Common myeloid progenitor, CD34-positive (primary cell): ENCODE results near the gene C14orf119.
A peak's percentile ranks its signal among the peaks of the same experiment; 100 is the strongest.

Experiments used
- CTCF ChIA-PET: fragments of 350-600 bp; sonication (Branson Sonifier 250); formaldehyde crosslinking; loops from one replicate; lab custom pipeline; 2021; ENCODE audit warnings: antibody characterized with exemption; lab: Charles Lee
- POLR2A ChIA-PET: fragments of 350-600 bp; sonication (Branson Sonifier 250); formaldehyde crosslinking; loops from one replicate; lab custom pipeline; 2021; ENCODE audit warnings: antibody characterized with exemption; lab: Charles Lee
- DNase-seq, 3 donors: peaks; one replicate each; pipeline versions ENCODE4 v3.0.0 to v3.0.0-alpha.2; 2013
- H3K27ac ChIP-seq, 2 experiments: 1 replicate in 1 of 2; 2 replicates in 1 of 2; pipeline ENCODE4 v1.7.0; 2013; ENCODE audit warnings: inconsistent platforms in 2 of 2, low read length in 2 of 2, mild to moderate bottlenecking in 2 of 2, low read depth in 1 of 2, moderate library complexity in 1 of 2; ENCODE audit not compliant: severe bottlenecking in 2 of 2, insufficient read depth in 1 of 2, poor library complexity in 1 of 2
- H3K27me3 ChIP-seq, 5 experiments: replicated peaks in 2 of 5; 1 replicate in 3 of 5; 2 replicates in 2 of 5; pipeline versions ENCODE4 v1.6.1 to v1.7.0; 2013; ENCODE audit warnings: low read length in 4 of 5, mild to moderate bottlenecking in 2 of 5, moderate library complexity in 2 of 5, inconsistent platforms in 1 of 5; ENCODE audit not compliant: insufficient read depth in 5 of 5, control insufficient read depth in 4 of 5
- H3K36me3 ChIP-seq, 4 experiments: 1 replicate in 2 of 4; 2 replicates in 2 of 4; pipeline versions ENCODE4 v1.6.1 to v1.7.0; 2013; ENCODE audit warnings: low read length in 3 of 4, control low read depth in 1 of 4, mild to moderate bottlenecking in 1 of 4; ENCODE audit not compliant: control insufficient read depth in 4 of 4, insufficient read depth in 4 of 4
- H3K4me1 ChIP-seq, 4 experiments: 1 replicate in 3 of 4; 2 replicates in 1 of 4; pipeline versions ENCODE4 v1.6.1 to v1.7.1; 2013; ENCODE audit warnings: low read length in 3 of 4, mild to moderate bottlenecking in 3 of 4, control low read depth in 1 of 4, inconsistent platforms in 1 of 4, moderate library complexity in 1 of 4; ENCODE audit not compliant: control insufficient read depth in 4 of 4, insufficient read depth in 4 of 4; ENCODE audit errors: control extremely low read depth in 1 of 4
- H3K4me3 ChIP-seq, 7 experiments: 1 replicate in 4 of 7; 2 replicates in 3 of 7; pipeline versions ENCODE4 v1.5.1 to v1.7.0; 2013; ENCODE audit warnings: mild to moderate bottlenecking in 7 of 7, low read length in 6 of 7, moderate library complexity in 6 of 7, inconsistent platforms in 2 of 7, low read depth in 2 of 7, control low read depth in 1 of 7; ENCODE audit not compliant: insufficient read depth in 4 of 7, control insufficient read depth in 1 of 7; ENCODE audit errors: extremely low read depth in 1 of 7
- H3K9me3 ChIP-seq, 5 experiments: 1 replicate in 4 of 5; 2 replicates in 1 of 5; pipeline versions ENCODE4 v1.6.1 to v1.7.1; 2013; ENCODE audit warnings: low read length in 4 of 5, mild to moderate bottlenecking in 2 of 5, inconsistent platforms in 1 of 5, low read depth in 1 of 5, moderate library complexity in 1 of 5; ENCODE audit not compliant: control insufficient read depth in 4 of 5, insufficient read depth in 2 of 5; ENCODE audit errors: control extremely low read depth in 1 of 5
- WGBS: methylation state at CpG from one replicate; pipeline ENCODE4 v1.1.5; 2013; ENCODE audit not compliant: insufficient coverage; 5-methylcytosine and 5-hydroxymethylcytosine counted together

C14orf119 gene

GRCh38 chr14:23062002-23062401 is 33.3 kb upstream of the C14orf119 start:
- ChIA-PET POLR2A (no interaction called here), CTCF (interaction anchor here (0.6 to 33.6 kb wide), 14 partner anchors 10 to 227 kb away, joined by 3 to 933 read pairs (median 3); partner anchors contain the start of genes ACIN1, AJUBA, C14orf119 and HAUS4)
- H3K27me3 ChIP-seq = peaks cover 0 to 2% (median under 1%) of the 10 kb centered on the region in 5 experiments
- peaks cover 36 to 78% (median 67%) of the 10 kb centered on the region in 4 experiments for H3K36me3 ChIP-seq
- H3K9me3 ChIP-seq = no peaks in the 10 kb centered on the region
- 100% methylated on average over 1 of the region's 4 CpGs for WGBS
- no peak for DNase-seq
- H3K4me3 ChIP-seq = no peak overlapping the region
- no peak overlapping the region for H3K27ac ChIP-seq
- H3K4me1 ChIP-seq = peaks cover 0 to 12% (median 9%) of the 10 kb centered on the region in 4 experiments

- Histone ChIP-seq H3K4me3 (no peak overlapping the region), H3K36me3 (peaks cover 40 to 92% (median 78%) of the 10 kb centered on the region in 4 experiments), H3K9me3 (no peaks in the 10 kb centered on the region), H3K27me3 (no peaks in the 10 kb centered on the region), H3K27ac (no peak overlapping the region), H3K4me1 (peaks cover 0 to 4% (median under 1%) of the 10 kb centered on the region in 4 experiments)
- ChIA-PET POLR2A (no interaction called here), CTCF (interaction anchor here (0.9 to 33.6 kb wide), 5 partner anchors 13 to 134 kb away, joined by 3 to 933 read pairs (median 5); partner anchors contain the start of genes AJUBA and PRMT5)
- DNase-seq = no peak
- WGBS = 96% methylated on average over 5 of the region's 5 CpGs
These were observed 31.7 kb upstream of the C14orf119 start for GRCh38 chr14:23063601-23064000.

- 88% methylated on average over 2 of the region's 3 CpGs for WGBS
- CTCF ChIA-PET = interaction anchor here (1.2 to 33.6 kb wide), 7 partner anchors 10 to 121 kb away, joined by 3 to 933 read pairs (median 6); partner anchors contain the start of gene AJUBA
- Histone ChIP-seq H3K4me3 (no peak overlapping the region), H3K4me1 (peaks cover 0 to 22% (median 17%) of the 10 kb centered on the region in 4 experiments), H3K36me3 (peaks cover 27 to 74% (median 62%) of the 10 kb centered on the region in 4 experiments), H3K9me3 (no peaks in the 10 kb centered on the region), H3K27me3 (no peaks in the 10 kb centered on the region), H3K27ac (no peak overlapping the region)
- DNase-seq = no peak
- POLR2A ChIA-PET = no interaction called here
These were observed 28.9 kb upstream of the C14orf119 start for GRCh38 chr14:23066368-23066767.

GRCh38 chr14:23066855-23067744 is 28.2 kb upstream of the C14orf119 start:
- H3K27ac ChIP-seq = no peak overlapping the region
- WGBS = 94% methylated on average over 14 of the region's 23 CpGs
- H3K9me3 ChIP-seq = no peaks in the 10 kb centered on the region
- peaks cover 0 to 29% (median 25%) of the 10 kb centered on the region in 4 experiments for H3K4me1 ChIP-seq
- ChIA-PET CTCF (interaction anchor here (1.6 to 33.6 kb wide), 9 partner anchors 8 to 79 kb away, joined by 6 to 933 read pairs (median 19); partner anchors contain the start of genes ACIN1, AJUBA, C14orf119 and CDH24), POLR2A (no interaction called here)
- H3K36me3 ChIP-seq = peaks cover 27 to 74% (median 58%) of the 10 kb centered on the region in 4 experiments
- H3K27me3 ChIP-seq = no peaks in the 10 kb centered on the region
- H3K4me3 ChIP-seq = no peak overlapping the region
- DNase-seq = no peak

GRCh38 chr14:23067847-23068788 is 27.2 kb upstream of the C14orf119 start:
- Histone ChIP-seq H3K36me3 (peaks cover 23 to 74% (median 52%) of the 10 kb centered on the region in 4 experiments), H3K4me3 (no peak overlapping the region), H3K27ac (no peak overlapping the region), H3K9me3 (no peaks in the 10 kb centered on the region), H3K27me3 (no peaks in the 10 kb centered on the region), H3K4me1 (peaks cover 0 to 33% (median 28%) of the 10 kb centered on the region in 4 experiments)
- POLR2A ChIA-PET = interaction anchor here (1.0 kb wide), 2 partner anchors 27 to 42 kb away, joined by 3 read pairs; partner anchors contain the start of genes ACIN1 and C14orf119
- CTCF ChIA-PET = interaction anchor here (0.7 to 33.6 kb wide), 33 partner anchors 9 to 235 kb away, joined by 3 to 933 read pairs (median 5); partner anchors contain the start of genes ACIN1, AJUBA, C14orf119 and CDH24
- 98% methylated on average over 8 of the region's 14 CpGs for WGBS
- no peak for DNase-seq

GRCh38 chr14:23068789-23069412 is 26.4 kb upstream of the C14orf119 start:
- Histone ChIP-seq H3K9me3 (no peaks in the 10 kb centered on the region), H3K27me3 (no peaks in the 10 kb centered on the region), H3K4me3 (no peak overlapping the region), H3K27ac (no peak overlapping the region), H3K36me3 (peaks cover 19 to 67% (median 45%) of the 10 kb centered on the region in 4 experiments), H3K4me1 (peaks cover 0 to 33% (median 28%) of the 10 kb centered on the region in 4 experiments)
- ChIA-PET POLR2A (interaction anchor here (1.0 kb wide), 2 partner anchors 26 to 41 kb away, joined by 3 read pairs; partner anchors contain the start of genes ACIN1 and C14orf119), CTCF (interaction anchor here (0.7 to 33.6 kb wide), 34 partner anchors 9 to 234 kb away, joined by 3 to 933 read pairs (median 5); partner anchors contain the start of genes ACIN1, AJUBA, C14orf119 and CDH24)
- peak; percentile 84 to 91 (median 89) for DNase-seq
- 33% methylated on average over 8 of the region's 8 CpGs for WGBS
